ENCODE results near the gene EXOSC9. TPM values are rescaled to one million over a fixed set of nuclear protein-coding genes. Genes with fewer than 3 reads are reported as not detected.

EXOSC9 gene
- total RNA-seq, 1 experiment from 2014 or later = 29.9 TPM

- ChIA-PET POLR2A (ENCODE audit: unreplicated experiment) (interaction anchor here (0.6 kb wide), 1 partner anchor 1512 kb away, joined by 8 read pairs; no protein-coding TSS in a partner anchor), CTCF (no interaction called here)
- Histone ChIP-seq H2AFZ (0 out of 2 replicates have a peak overlapping the region, but pooled peaks have one; percentile 24), H3K36me3 (ENCODE audit: low read depth) (peaks cover 6% of the 10 kb centered on the region; the same call in 1 of the 2 replicates), H3K9me3 (ENCODE audit: insufficient read depth, low read depth) (peaks cover 14% of the 10 kb centered on the region), H3F3A (ENCODE audit: insufficient read depth, low read depth) (no peaks in the 10 kb centered on the region), H3K4me3 (no peak overlapping the region), H3K9me2 (ENCODE audit: insufficient read depth) (peaks cover 3% of the 10 kb centered on the region; the same call in 1 of the 2 replicates), H3K4me2 (no peak overlapping the region), H3K27ac (no peak overlapping the region; the same call in 1 of the 2 replicates), H3K79me2 (ENCODE audit: low read depth) (no peaks in the 10 kb centered on the region), H3K4me1 (replicated peaks; ENCODE audit: insufficient read depth) (peaks cover 11% of the 10 kb centered on the region), H4K20me1 (ENCODE audit: insufficient read depth) (no peaks in the 10 kb centered on the region), H3K27me3 (ENCODE audit: insufficient read depth, low read depth) (no peaks in the 10 kb centered on the region)
- intact Hi-C loops (cut with micrococcal nuclease; ENCODE audit: unreplicated experiment) = no loop called here
- no TSS peak for BruUV-seq (replicated peaks)
- TF ChIP-seq, protein P1, sequence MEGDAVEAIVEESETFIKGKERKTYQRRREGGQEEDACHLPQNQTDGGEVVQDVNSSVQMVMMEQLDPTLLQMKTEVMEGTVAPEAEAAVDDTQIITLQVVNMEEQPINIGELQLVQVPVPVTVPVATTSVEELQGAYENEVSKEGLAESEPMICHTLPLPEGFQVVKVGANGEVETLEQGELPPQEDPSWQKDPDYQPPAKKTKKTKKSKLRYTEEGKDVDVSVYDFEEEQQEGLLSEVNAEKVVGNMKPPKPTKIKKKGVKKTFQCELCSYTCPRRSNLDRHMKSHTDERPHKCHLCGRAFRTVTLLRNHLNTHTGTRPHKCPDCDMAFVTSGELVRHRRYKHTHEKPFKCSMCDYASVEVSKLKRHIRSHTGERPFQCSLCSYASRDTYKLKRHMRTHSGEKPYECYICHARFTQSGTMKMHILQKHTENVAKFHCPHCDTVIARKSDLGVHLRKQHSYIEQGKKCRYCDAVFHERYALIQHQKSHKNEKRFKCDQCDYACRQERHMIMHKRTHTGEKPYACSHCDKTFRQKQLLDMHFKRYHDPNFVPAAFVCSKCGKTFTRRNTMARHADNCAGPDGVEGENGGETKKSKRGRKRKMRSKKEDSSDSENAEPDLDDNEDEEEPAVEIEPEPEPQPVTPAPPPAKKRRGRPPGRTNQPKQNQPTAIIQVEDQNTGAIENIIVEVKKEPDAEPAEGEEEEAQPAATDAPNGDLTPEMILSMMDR (conservative IDR thresholded peaks at IDR 0.05) = no peak
- no peak for TF ChIP-seq EZH2 (IDR thresholded peaks at IDR 0.05; ENCODE audit: low read depth)
- DNase-seq = no peak
These were observed 40.9 kb upstream of the EXOSC9 start for GRCh38 chr4:121760205-121760604.

GRCh38 chr4:121764303-121764701, 36.8 kb upstream of the EXOSC9 start:
- H3F3A ChIP-seq (ENCODE audit: insufficient read depth, low read depth) = no peaks in the 10 kb centered on the region
- peaks cover 5% of the 10 kb centered on the region; the same call in 1 of the 2 replicates for H3K9me3 ChIP-seq (ENCODE audit: insufficient read depth, low read depth)
- no peaks in the 10 kb centered on the region for H3K9me2 ChIP-seq (ENCODE audit: insufficient read depth)
- H3K27ac ChIP-seq = no peak overlapping the region
- H3K4me2 ChIP-seq = no peak overlapping the region
- no peaks in the 10 kb centered on the region for H3K27me3 ChIP-seq (ENCODE audit: insufficient read depth, low read depth)
- no peaks in the 10 kb centered on the region for H3K79me2 ChIP-seq (ENCODE audit: low read depth)
- H2AFZ ChIP-seq = no peak overlapping the region
- H3K4me3 ChIP-seq = no peak overlapping the region
- no TSS peak for BruUV-seq (replicated peaks)
- H4K20me1 ChIP-seq (ENCODE audit: insufficient read depth) = no peaks in the 10 kb centered on the region
- TF ChIP-seq, protein P1 (conservative IDR thresholded peaks at IDR 0.05) = no peak
- no peak for TF ChIP-seq EZH2 (IDR thresholded peaks at IDR 0.05; ENCODE audit: low read depth)
- POLR2A ChIA-PET (ENCODE audit: unreplicated experiment) = no interaction called here
- intact Hi-C loops (cut with micrococcal nuclease; ENCODE audit: unreplicated experiment) = no loop called here
- CTCF ChIA-PET = no interaction called here
- DNase-seq = no peak
- H3K4me1 ChIP-seq (replicated peaks; ENCODE audit: insufficient read depth) = peaks cover 7% of the 10 kb centered on the region
- H3K36me3 ChIP-seq (ENCODE audit: low read depth) = peaks cover under 1% of the 10 kb centered on the region; the same call in 1 of the 2 replicates

GRCh38 chr4:121764702-121765367, 36.3 kb upstream of the EXOSC9 start, which contains the start of gene SMIM43:
Gene SMIM43, minus strand, starts transcription at chr4:121765164. Its CDS starts 59 bp downstream, at chr4:121765105.
- Histone ChIP-seq H3K9me2 (ENCODE audit: insufficient read depth) (no peaks in the 10 kb centered on the region), H3K4me3 (no peak within 1 kb of the TSS), H4K20me1 (ENCODE audit: insufficient read depth) (no peaks in the 10 kb centered on the region), H3K27ac (no peak within 1 kb of the TSS), H3K79me2 (ENCODE audit: low read depth) (no peaks in the 10 kb centered on the region), H2AFZ (no peak within 1 kb of the TSS; the same call in 1 of the 2 replicates), H3K9me3 (ENCODE audit: insufficient read depth, low read depth) (no peaks in the 10 kb centered on the region; the same call in 1 of the 2 replicates), H3K4me1 (replicated peaks; ENCODE audit: insufficient read depth) (peaks cover 11% of the 10 kb centered on the region), H3K36me3 (ENCODE audit: low read depth) (no peaks in the 10 kb centered on the region), H3F3A (ENCODE audit: insufficient read depth, low read depth) (no peaks in the 10 kb centered on the region), H3K4me2 (no peak within 1 kb of the TSS), H3K27me3 (ENCODE audit: insufficient read depth, low read depth) (no peaks in the 10 kb centered on the region)
- BruUV-seq (replicated peaks) = no TSS peak
- POLR2A ChIA-PET (ENCODE audit: unreplicated experiment) = no interaction called here
- TF ChIP-seq, protein P1 (conservative IDR thresholded peaks at IDR 0.05) = no peak
- TF ChIP-seq EZH2 (IDR thresholded peaks at IDR 0.05; ENCODE audit: low read depth) = no peak
- CTCF ChIA-PET = no interaction called here
- intact Hi-C loops (cut with micrococcal nuclease; ENCODE audit: unreplicated experiment) = no loop called here
- no peak for DNase-seq
